ENCODE results near the gene CLASRP.

GRCh38 chr19:45103508-45104319, 64.9 kb downstream of the CLASRP start:
- TF ChIP-seq CTCF (conservative IDR thresholded peaks at IDR 0.05; ENCODE audit: low read depth, low read length) (no peak), EZH2phosphoT487 (IDR thresholded peaks at IDR 0.05; ENCODE audit: borderline replicate concordance, low read length) (no peak)

All from PC-3 (cell line).